SK-N-SH treated with all-trans-retinoic acid at 6 μM for 48 hours (cell line): ENCODE results near the gene ITPKB.

Source experiments
- ARNTL ChIP-seq: fragments of 450-650 bp; formaldehyde crosslinking; IDR thresholded peaks from 2 replicates; pipeline ENCODE4 v1.5.0; 2020; ENCODE audit warnings: low read depth, mild to moderate bottlenecking, moderate library complexity, borderline replicate concordance
- ESRRG ChIP-seq: fragments of 250-450 bp; sonication (Bioruptor Pico); IDR thresholded peaks from 2 replicates; pipeline ENCODE4 v1.6.1; 2021; ENCODE audit warnings: mild to moderate bottlenecking
- GLIS3 ChIP-seq: fragments of 250-450 bp; sonication (Bioruptor Pico); IDR thresholded peaks from 2 replicates; pipeline ENCODE4 v1.5.0; 2020; ENCODE audit warnings: mild to moderate bottlenecking, moderate library complexity
- OSR1 ChIP-seq: fragments of 250-450 bp; sonication (Bioruptor Pico); IDR thresholded peaks from 2 replicates; pipeline ENCODE4 v1.8.0; 2022; ENCODE audit warnings: moderate library complexity, mild to moderate bottlenecking, inconsistent platforms
- PPARA ChIP-seq: fragments of 250-450 bp; sonication (Bioruptor Pico); IDR thresholded peaks from 2 replicates; pipeline ENCODE4 v1.5.0; 2020; ENCODE audit warnings: mild to moderate bottlenecking, borderline replicate concordance
- SNAI2 ChIP-seq: fragments of 250-450 bp; sonication (Bioruptor Pico); IDR thresholded peaks from 2 replicates; pipeline ENCODE4 v1.5.0; 2020; ENCODE audit warnings: mild to moderate bottlenecking, moderate library complexity
- TCF4 ChIP-seq: fragments of 250-450 bp; sonication (Bioruptor Pico); IDR thresholded peaks from 2 replicates; pipeline ENCODE4 v1.8.0; 2021; ENCODE audit warnings: mild to moderate bottlenecking, moderate library complexity, borderline replicate concordance
- TOX ChIP-seq: fragments of 250-450 bp; sonication (Bioruptor Pico); IDR thresholded peaks from 2 replicates; pipeline ENCODE4 v1.8.0; 2021; ENCODE audit warnings: mild to moderate bottlenecking, moderate library complexity, borderline replicate concordance
- ZFP3 ChIP-seq: fragments of 250-450 bp; sonication (Bioruptor Pico); IDR thresholded peaks from 2 replicates; pipeline ENCODE4 v1.5.0; 2020; ENCODE audit warnings: mild to moderate bottlenecking, moderate library complexity
- ZNF8 ChIP-seq: fragments of 450-650 bp; formaldehyde crosslinking; IDR thresholded peaks from 2 replicates; pipeline ENCODE4 v1.5.0; 2020; ENCODE audit warnings: mild to moderate bottlenecking, moderate library complexity
- TF ChIP-seq, protein P1 (sequence below): fragments of 250-450 bp; sonication (Bioruptor Pico); IDR thresholded peaks from 2 replicates; pipeline ENCODE4 v1.5.1; 2021; ENCODE audit warnings: mild to moderate bottlenecking, moderate library complexity
- TF ChIP-seq, protein P2 (sequence below): fragments of 250-450 bp; sonication (Bioruptor Pico); IDR thresholded peaks from 2 replicates; pipeline ENCODE4 v1.8.0; 2020; ENCODE audit warnings: mild to moderate bottlenecking, moderate library complexity, borderline replicate concordance

DNA sequence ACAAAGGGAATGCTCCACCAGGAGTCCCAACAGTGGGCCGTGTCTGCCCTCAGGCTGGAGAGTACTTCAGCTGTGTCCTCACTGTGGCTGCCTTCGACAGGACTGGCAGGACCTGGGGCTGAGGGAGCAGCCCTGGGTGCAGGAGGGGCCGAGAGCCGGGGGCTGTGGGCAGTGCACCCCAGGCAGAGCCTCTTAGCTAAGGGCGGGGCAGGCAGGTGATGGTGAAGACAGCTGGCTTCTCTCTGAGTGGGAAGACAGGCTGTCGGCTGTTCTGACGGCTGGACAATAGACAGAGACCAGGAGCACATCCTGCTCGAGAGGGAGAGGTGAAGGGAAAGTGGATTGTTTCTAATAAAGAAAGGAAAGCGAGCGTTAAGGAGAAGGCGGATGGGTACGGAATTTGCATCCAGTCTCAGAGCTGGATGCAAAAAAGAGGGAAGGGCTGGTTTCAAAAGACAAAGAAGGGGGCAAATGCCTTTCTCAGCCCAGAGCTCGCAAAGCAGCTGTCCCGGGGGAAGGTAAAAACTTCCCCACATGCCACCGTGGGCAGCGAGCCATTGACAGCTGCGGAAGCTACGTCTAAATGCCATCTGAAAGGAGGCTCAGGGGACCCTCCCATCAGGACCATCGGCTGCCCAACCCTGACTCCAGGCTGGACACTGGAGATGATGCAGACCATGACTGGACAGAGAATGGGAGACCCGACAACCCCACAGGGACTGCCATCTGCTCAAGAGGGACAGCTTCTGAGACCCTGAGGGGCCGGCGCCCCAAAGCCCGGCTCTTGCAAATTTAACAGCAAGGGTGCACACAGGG is 98.6 kb downstream of the ITPKB start:
- no peak for TF ChIP-seq ZNF8 (CRISPR knock-in tag)
- no peak for TF ChIP-seq ESRRG
- no peak for TF ChIP-seq PPARA (CRISPR knock-in tag)
- TF ChIP-seq ARNTL, result no peak
- TF ChIP-seq, protein P1, sequence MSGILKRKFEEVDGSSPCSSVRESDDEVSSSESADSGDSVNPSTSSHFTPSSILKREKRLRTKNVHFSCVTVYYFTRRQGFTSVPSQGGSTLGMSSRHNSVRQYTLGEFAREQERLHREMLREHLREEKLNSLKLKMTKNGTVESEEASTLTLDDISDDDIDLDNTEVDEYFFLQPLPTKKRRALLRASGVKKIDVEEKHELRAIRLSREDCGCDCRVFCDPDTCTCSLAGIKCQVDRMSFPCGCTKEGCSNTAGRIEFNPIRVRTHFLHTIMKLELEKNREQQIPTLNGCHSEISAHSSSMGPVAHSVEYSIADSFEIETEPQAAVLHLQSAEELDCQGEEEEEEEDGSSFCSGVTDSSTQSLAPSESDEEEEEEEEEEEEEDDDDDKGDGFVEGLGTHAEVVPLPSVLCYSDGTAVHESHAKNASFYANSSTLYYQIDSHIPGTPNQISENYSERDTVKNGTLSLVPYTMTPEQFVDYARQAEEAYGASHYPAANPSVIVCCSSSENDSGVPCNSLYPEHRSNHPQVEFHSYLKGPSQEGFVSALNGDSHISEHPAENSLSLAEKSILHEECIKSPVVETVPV (CRISPR knock-in tag), result no peak
- TF ChIP-seq SNAI2 (CRISPR knock-in tag), result no peak
- no peak for TF ChIP-seq TOX (CRISPR knock-in tag)
- no peak for TF ChIP-seq TCF4 (CRISPR knock-in tag)
- TF ChIP-seq ZFP3 (CRISPR knock-in tag), result no peak
- TF ChIP-seq, protein P2, sequence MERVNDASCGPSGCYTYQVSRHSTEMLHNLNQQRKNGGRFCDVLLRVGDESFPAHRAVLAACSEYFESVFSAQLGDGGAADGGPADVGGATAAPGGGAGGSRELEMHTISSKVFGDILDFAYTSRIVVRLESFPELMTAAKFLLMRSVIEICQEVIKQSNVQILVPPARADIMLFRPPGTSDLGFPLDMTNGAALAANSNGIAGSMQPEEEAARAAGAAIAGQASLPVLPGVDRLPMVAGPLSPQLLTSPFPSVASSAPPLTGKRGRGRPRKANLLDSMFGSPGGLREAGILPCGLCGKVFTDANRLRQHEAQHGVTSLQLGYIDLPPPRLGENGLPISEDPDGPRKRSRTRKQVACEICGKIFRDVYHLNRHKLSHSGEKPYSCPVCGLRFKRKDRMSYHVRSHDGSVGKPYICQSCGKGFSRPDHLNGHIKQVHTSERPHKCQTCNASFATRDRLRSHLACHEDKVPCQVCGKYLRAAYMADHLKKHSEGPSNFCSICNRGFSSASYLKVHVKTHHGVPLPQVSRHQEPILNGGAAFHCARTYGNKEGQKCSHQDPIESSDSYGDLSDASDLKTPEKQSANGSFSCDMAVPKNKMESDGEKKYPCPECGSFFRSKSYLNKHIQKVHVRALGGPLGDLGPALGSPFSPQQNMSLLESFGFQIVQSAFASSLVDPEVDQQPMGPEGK (CRISPR knock-in tag), result no peak
- TF ChIP-seq GLIS3 (CRISPR knock-in tag), result no peak
- TF ChIP-seq OSR1 (CRISPR knock-in tag), result no peak
